ENCODE data around the gene DNAJC7. TPM values are rescaled to one million over a fixed set of nuclear protein-coding genes. Genes with fewer than 3 reads are reported as not detected.

DNAJC7 gene
- total RNA-seq, 3 donors from 2014 or later (not counting 1 experiment from before 2014, with no cell fraction given) = 123 to 159 (median 149) TPM

GRCh38 chr17:41944943-41945342 lies 72.3 kb downstream of the DNAJC7 start:
- Histone ChIP-seq H3K27ac (ENCODE audit: low read length) (no peak overlapping the region), H3K4me3 (ENCODE audit: low read length) (no peak overlapping the region), H3K9me3 (ENCODE audit: control insufficient read depth, insufficient read depth, low read length) (no peaks in the 10 kb centered on the region), H3K36me3 (ENCODE audit: control insufficient read depth, insufficient read depth, low read length) (no peaks in the 10 kb centered on the region), H3K27me3 (ENCODE audit: control insufficient read depth, insufficient read depth, low read length) (no peaks in the 10 kb centered on the region), H3K4me1 (ENCODE audit: control insufficient read depth, insufficient read depth, low read length) (no peaks in the 10 kb centered on the region)
- H3K4me3 Mint-ChIP-seq = no peak overlapping the region
- no peaks in the 10 kb centered on the region for H3K4me1 Mint-ChIP-seq
- 63% methylated on average over 2 of the region's 3 CpGs for WGBS (ENCODE audit: insufficient coverage)
- no peak overlapping the region for H3K27ac Mint-ChIP-seq
- ATAC-seq (no peak), DNase-seq (no peak)
- intact Hi-C loops (cut with micrococcal nuclease) = no loop called here
- no peaks in the 10 kb centered on the region for H3K36me3 Mint-ChIP-seq
- no peak for TF ChIP-seq CTCF (IDR thresholded peaks at IDR 0.05)
- H3K9me3 Mint-ChIP-seq = no peaks in the 10 kb centered on the region
- H3K27me3 Mint-ChIP-seq (ENCODE audit: low read depth in 2 of 2) = peaks cover 4 to 7% of the 10 kb centered on the region in 2 donors

- Mint-ChIP-seq H3K4me1 (no peaks in the 10 kb centered on the region), H3K4me3 (no peak overlapping the region), H3K27ac (no peak overlapping the region), H3K27me3 (ENCODE audit: low read depth in 2 of 2) (peaks cover 4 to 7% of the 10 kb centered on the region in 2 donors), H3K36me3 (no peaks in the 10 kb centered on the region), H3K9me3 (no peaks in the 10 kb centered on the region)
- DNase-seq (no peak), ATAC-seq (no peak)
- Histone ChIP-seq H3K36me3 (ENCODE audit: control insufficient read depth, insufficient read depth, low read length) (no peaks in the 10 kb centered on the region), H3K4me1 (ENCODE audit: control insufficient read depth, insufficient read depth, low read length) (no peaks in the 10 kb centered on the region), H3K27ac (ENCODE audit: low read length) (no peak overlapping the region), H3K27me3 (ENCODE audit: control insufficient read depth, insufficient read depth, low read length) (no peaks in the 10 kb centered on the region), H3K4me3 (ENCODE audit: low read length) (no peak overlapping the region), H3K9me3 (ENCODE audit: control insufficient read depth, insufficient read depth, low read length) (no peaks in the 10 kb centered on the region)
- intact Hi-C loops (cut with micrococcal nuclease) = no loop called here
- 93% methylated on average over 3 of the region's 3 CpGs for WGBS (ENCODE audit: insufficient coverage)
- TF ChIP-seq CTCF (IDR thresholded peaks at IDR 0.05) = no peak
Observed at GRCh38 chr17:41943492-41943891, 73.7 kb downstream of the DNAJC7 start.

GRCh38 chr17:41942626-41943373 lies 74.4 kb downstream of the DNAJC7 start:
- no peaks in the 10 kb centered on the region for H3K4me1 Mint-ChIP-seq
- no peaks in the 10 kb centered on the region for H3K36me3 Mint-ChIP-seq
- DNase-seq (no peak), ATAC-seq (no peak)
- whole genome bisulfite sequencing (ENCODE audit: insufficient coverage) = 94% methylated on average over 8 of the region's 8 CpGs
- TF ChIP-seq CTCF (IDR thresholded peaks at IDR 0.05) = no peak
- no peak overlapping the region for H3K4me3 ChIP-seq (ENCODE audit: low read length)
- H3K27me3 Mint-ChIP-seq (ENCODE audit: low read depth in 2 of 2) = peaks cover 4 to 7% of the 10 kb centered on the region in 2 donors
- no peak overlapping the region for H3K27ac Mint-ChIP-seq
- no peaks in the 10 kb centered on the region for H3K4me1 ChIP-seq (ENCODE audit: control insufficient read depth, insufficient read depth, low read length)
- H3K4me3 Mint-ChIP-seq = no peak overlapping the region
- no peaks in the 10 kb centered on the region for H3K9me3 Mint-ChIP-seq
- H3K27ac ChIP-seq (ENCODE audit: low read length) = no peak overlapping the region
- no peaks in the 10 kb centered on the region for H3K27me3 ChIP-seq (ENCODE audit: control insufficient read depth, insufficient read depth, low read length)
- H3K9me3 ChIP-seq (ENCODE audit: control insufficient read depth, insufficient read depth, low read length) = no peaks in the 10 kb centered on the region
- intact Hi-C loops (cut with micrococcal nuclease) = no loop called here
- H3K36me3 ChIP-seq (ENCODE audit: control insufficient read depth, insufficient read depth, low read length) = no peaks in the 10 kb centered on the region

DNA sequence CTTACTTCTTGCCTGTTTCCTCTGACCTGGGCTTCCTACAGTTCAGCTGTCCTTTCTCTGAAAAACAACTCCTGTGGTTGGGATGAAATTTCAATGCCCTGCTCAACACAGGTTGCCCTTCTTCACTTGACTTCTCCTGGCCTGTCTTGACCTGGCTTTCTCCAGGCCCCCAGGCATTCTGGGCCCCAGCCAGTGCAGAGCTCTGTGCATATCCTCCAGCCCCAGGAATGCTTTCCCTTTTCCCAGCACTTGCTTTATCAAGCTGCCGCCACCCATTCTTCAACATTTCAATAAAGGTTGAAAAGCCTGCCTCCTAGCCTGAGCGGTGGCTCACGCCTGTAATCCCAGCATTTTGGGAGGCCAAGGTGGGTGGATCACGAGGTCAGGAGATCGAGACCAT lies 76.1 kb downstream of the DNAJC7 start:
- H3K4me3 Mint-ChIP-seq = no peak overlapping the region
- Histone ChIP-seq H3K27me3 (ENCODE audit: control insufficient read depth, insufficient read depth, low read length) (no peaks in the 10 kb centered on the region), H3K4me3 (ENCODE audit: low read length) (no peak overlapping the region), H3K4me1 (ENCODE audit: control insufficient read depth, insufficient read depth, low read length) (no peaks in the 10 kb centered on the region), H3K9me3 (ENCODE audit: control insufficient read depth, insufficient read depth, low read length) (no peaks in the 10 kb centered on the region), H3K27ac (ENCODE audit: low read length) (no peak overlapping the region), H3K36me3 (ENCODE audit: control insufficient read depth, insufficient read depth, low read length) (no peaks in the 10 kb centered on the region)
- peaks cover 4 to 7% of the 10 kb centered on the region in 2 donors for H3K27me3 Mint-ChIP-seq (ENCODE audit: low read depth in 2 of 2)
- H3K9me3 Mint-ChIP-seq = no peaks in the 10 kb centered on the region
- H3K27ac Mint-ChIP-seq = no peak overlapping the region
- no peak for ATAC-seq
- 78% methylated on average over 5 of the region's 5 CpGs for WGBS (ENCODE audit: insufficient coverage)
- DNase-seq = no peak
- TF ChIP-seq CTCF (IDR thresholded peaks at IDR 0.05) = no peak
- intact Hi-C loops (cut with micrococcal nuclease) = no loop called here
- no peaks in the 10 kb centered on the region for H3K4me1 Mint-ChIP-seq
- no peaks in the 10 kb centered on the region for H3K36me3 Mint-ChIP-seq

All from natural killer cell (primary cell).